AG04450 (cell line): ENCODE measurements around the gene TMEM150C. TPM values are rescaled to one million over a fixed set of nuclear protein-coding genes. Genes with fewer than 3 reads are reported as not detected.

Experiments used
- CTCF ChIA-PET: fragments of 300-600, 350-600 bp; formaldehyde crosslinking; extraction: SDS; loops from one replicate; lab custom pipeline; 2022; ENCODE audit warnings: antibody characterized with exemption, inconsistent platforms; lab: Charles Lee
- POLR2A ChIA-PET: fragments of 350-600 bp; formaldehyde crosslinking; extraction: SDS; loops from one replicate; lab custom pipeline; 2021; ENCODE audit warnings: antibody characterized with exemption, inconsistent platforms; lab: Yijun Ruan, JAX
- DNase-seq: peaks from one replicate; pipeline ENCODE4 v3.0.0-alpha.2; 2011; ENCODE audit warnings: low read depth, low spot score
- H3K27ac ChIP-seq: one replicate; pipeline ENCODE4 v1.5.1; 2012; ENCODE audit warnings: low read depth, low read length, control low read depth
- H3K27me3 ChIP-seq: one replicate; pipeline ENCODE4 v1.6.0; 2012; ENCODE audit warnings: low read length; ENCODE audit not compliant: control insufficient read depth, insufficient read depth
- H3K4me3 ChIP-seq: 2 replicates; pipeline ENCODE4 v1.5.1; 2011; ENCODE audit warnings: mild to moderate bottlenecking, low read depth, low read length, control low read depth
- H3K9me3 ChIP-seq: 2 replicates; pipeline ENCODE4 v1.5.1; 2012; ENCODE audit warnings: low read length; ENCODE audit not compliant: control insufficient read depth, insufficient read depth
- polyA plus RNA-seq: library from polyadenylated mRNA; depleted of rRNA; stranded (reverse); fragments of >200 nt; gene quantifications from 2 replicates; pipeline ENCODE4 v1.2.3, GENCODE V29; 2011
- TF ChIP-seq, protein P1 (sequence below): IDR thresholded peaks from 2 replicates; pipeline ENCODE4 v1.5.1; 2011; ENCODE audit warnings: low read depth, low read length, control low read depth, inconsistent platforms

Gene TMEM150C
- polyA plus RNA-seq, 1 experiment = 0.06 TPM

DNA sequence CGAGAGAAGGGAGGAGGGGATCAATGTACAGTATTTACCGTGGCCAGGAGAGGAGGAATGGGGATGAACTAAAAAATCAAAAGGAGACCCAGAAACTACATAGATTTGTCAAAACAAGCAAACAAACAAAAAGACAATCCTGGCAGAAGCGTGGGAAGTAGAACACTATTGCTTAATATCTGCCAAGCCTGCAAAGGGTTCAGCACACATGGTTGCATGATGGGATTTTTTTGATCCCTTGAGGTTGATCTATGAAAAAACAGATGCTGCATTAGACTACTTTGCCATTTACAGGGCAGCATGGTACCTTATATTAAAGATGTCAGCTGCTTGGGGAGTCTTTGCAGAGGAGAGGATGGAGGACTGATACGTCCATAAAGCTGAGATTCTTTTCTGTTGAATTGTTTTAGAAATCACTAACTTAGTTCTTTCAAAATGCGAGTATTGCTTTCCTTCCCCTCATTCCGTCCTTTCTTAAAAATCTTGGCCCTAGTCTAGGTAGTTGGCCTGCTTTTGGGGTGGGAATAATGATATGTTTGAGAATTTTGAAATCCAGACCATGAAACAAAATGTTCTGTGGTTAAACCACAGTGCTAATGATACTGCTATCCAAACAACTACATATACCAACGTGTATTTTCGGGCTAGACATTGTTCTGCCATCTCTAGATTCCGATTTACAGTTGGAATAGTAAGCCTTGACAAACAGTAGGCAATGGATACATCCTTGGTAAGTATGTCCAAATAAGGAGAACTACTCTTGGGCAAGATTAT lies 39.6 kb upstream of the TMEM150C start:
- TF ChIP-seq, protein P1, sequence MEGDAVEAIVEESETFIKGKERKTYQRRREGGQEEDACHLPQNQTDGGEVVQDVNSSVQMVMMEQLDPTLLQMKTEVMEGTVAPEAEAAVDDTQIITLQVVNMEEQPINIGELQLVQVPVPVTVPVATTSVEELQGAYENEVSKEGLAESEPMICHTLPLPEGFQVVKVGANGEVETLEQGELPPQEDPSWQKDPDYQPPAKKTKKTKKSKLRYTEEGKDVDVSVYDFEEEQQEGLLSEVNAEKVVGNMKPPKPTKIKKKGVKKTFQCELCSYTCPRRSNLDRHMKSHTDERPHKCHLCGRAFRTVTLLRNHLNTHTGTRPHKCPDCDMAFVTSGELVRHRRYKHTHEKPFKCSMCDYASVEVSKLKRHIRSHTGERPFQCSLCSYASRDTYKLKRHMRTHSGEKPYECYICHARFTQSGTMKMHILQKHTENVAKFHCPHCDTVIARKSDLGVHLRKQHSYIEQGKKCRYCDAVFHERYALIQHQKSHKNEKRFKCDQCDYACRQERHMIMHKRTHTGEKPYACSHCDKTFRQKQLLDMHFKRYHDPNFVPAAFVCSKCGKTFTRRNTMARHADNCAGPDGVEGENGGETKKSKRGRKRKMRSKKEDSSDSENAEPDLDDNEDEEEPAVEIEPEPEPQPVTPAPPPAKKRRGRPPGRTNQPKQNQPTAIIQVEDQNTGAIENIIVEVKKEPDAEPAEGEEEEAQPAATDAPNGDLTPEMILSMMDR = no peak
- Histone ChIP-seq H3K27ac (no peak overlapping the region), H3K4me3 (no peak overlapping the region), H3K27me3 (peaks cover 11% of the 10 kb centered on the region), H3K9me3 (no peaks in the 10 kb centered on the region)
- DNase-seq = no peak
- ChIA-PET POLR2A (no interaction called here), CTCF (no interaction called here)

GRCh38 chr4:82599336-82599735 lies 37.5 kb upstream of the TMEM150C start:
- H3K9me3 ChIP-seq = no peaks in the 10 kb centered on the region
- ChIA-PET POLR2A (no interaction called here), CTCF (no interaction called here)
- H3K4me3 ChIP-seq = no peak overlapping the region
- peaks cover 13% of the 10 kb centered on the region for H3K27me3 ChIP-seq
- TF ChIP-seq, protein P1 = no peak
- no peak for DNase-seq
- no peak overlapping the region for H3K27ac ChIP-seq

GRCh38 chr4:82594456-82594855 lies 32.7 kb upstream of the TMEM150C start:
- ChIA-PET POLR2A (no interaction called here), CTCF (no interaction called here)
- no peak overlapping the region for H3K27ac ChIP-seq
- H3K27me3 ChIP-seq = peaks cover 17% of the 10 kb centered on the region
- no peak overlapping the region for H3K4me3 ChIP-seq
- no peak for DNase-seq
- TF ChIP-seq, protein P1 = no peak
- no peaks in the 10 kb centered on the region for H3K9me3 ChIP-seq

GRCh38 chr4:82593411-82593810 lies 31.6 kb upstream of the TMEM150C start:
- no peak overlapping the region for H3K4me3 ChIP-seq
- no peaks in the 10 kb centered on the region for H3K9me3 ChIP-seq
- no peak overlapping the region for H3K27ac ChIP-seq
- peaks cover 12% of the 10 kb centered on the region for H3K27me3 ChIP-seq
- no peak for DNase-seq
- TF ChIP-seq, protein P1 = no peak
- ChIA-PET POLR2A (no interaction called here), CTCF (no interaction called here)

DNA sequence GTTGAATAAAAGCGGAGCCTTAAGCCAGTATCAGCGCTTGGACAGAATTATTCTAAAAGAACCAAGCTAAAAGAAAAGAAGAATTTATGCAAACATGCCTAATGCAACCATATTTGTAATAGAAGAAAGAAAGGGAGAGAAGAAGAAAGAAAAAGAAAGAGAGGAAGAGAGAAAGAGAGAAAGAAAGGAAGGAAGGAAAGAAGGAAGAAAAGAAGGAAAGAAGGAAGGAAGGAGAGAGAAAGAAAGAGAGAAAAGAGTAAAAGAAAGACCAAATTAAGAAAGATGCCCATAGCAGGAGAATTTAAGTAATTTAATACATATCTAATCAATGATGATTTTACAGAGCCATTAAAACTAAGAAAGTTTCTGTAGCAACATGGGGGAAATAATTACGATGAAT lies 30.9 kb upstream of the TMEM150C start:
- Histone ChIP-seq H3K4me3 (no peak overlapping the region), H3K27me3 (peaks cover 11% of the 10 kb centered on the region), H3K9me3 (no peaks in the 10 kb centered on the region), H3K27ac (no peak overlapping the region)
- TF ChIP-seq, protein P1 = no peak
- POLR2A ChIA-PET = no interaction called here
- no peak for DNase-seq
- CTCF ChIA-PET = interaction anchor here (0.6 kb wide), 1 partner anchor 130 kb away, joined by 3 read pairs; no protein-coding TSS in a partner anchor
